Ovary (tissue), 3 donors: ENCODE data around the gene CALHM6.

Experiments used
- CTCF ChIP-seq, 3 donors: fragments of 450-650 bp in 2 of 3; fragments of 200-600 bp in 1 of 3; IDR thresholded peaks; one replicate each; pipeline versions ENCODE4 v1.5.1 to v1.8.0; 2016 to 2022; ENCODE audit warnings: antibody characterized with exemption in 3 of 3, mild to moderate bottlenecking in 1 of 3
- EP300 ChIP-seq: sonication (generic); formaldehyde crosslinking; IDR thresholded peaks from one replicate; pipeline ENCODE4 v1.6.1; 2017; ENCODE audit warnings: antibody characterized with exemption
- POLR2A ChIP-seq: fragments of 450-650 bp; IDR thresholded peaks from one replicate; pipeline ENCODE4 v1.6.1; 2017; ENCODE audit warnings: antibody characterized with exemption, mild to moderate bottlenecking, moderate library complexity
- donor health status: DM: no; HTN: no; CAD: no.

- TF ChIP-seq CTCF (IDR thresholded peaks at IDR 0.05), result no peak
- TF ChIP-seq POLR2A, result no peak
- TF ChIP-seq EP300, result no peak
Measured at GRCh38 chr6:116429111-116429510, 32.1 kb upstream of the CALHM6 start.
